Stimulated activated CD4-positive, alpha-beta T cell treated with anti-CD3 and anti-CD28 coated beads, Interleukin-12 subunit alpha, Interleukin-12 subunit beta, amount 100 ng/mL, for 24 hours (primary cell): ENCODE results near the gene WFDC13.
"Not testable (repeated sequence)": the region's sequence is repeated elsewhere in the genome, so short reads cannot be mapped to it uniquely, and the experiment has no call there.

Experiments used
- DNase-seq, 2 experiments: peaks; one replicate each; pipeline ENCODE4 v3.0.0-alpha.2; 2020; ENCODE audit warnings: low read depth in 2 of 2

The WFDC13 gene

GRCh38 chr20:45701873-45702272 is at the start of gene WFDC13:
TSS of gene WFDC13 (plus strand) at chr20:45702038. CDS start at chr20:45702124, 86 bp downstream.
- DNase-seq = no peak

GRCh38 chr20:45657038-45657437 is 44.8 kb upstream of the WFDC13 start:
- DNase-seq = not testable (repeated sequence)

- no peak for DNase-seq
Observed at GRCh38 chr20:45670139-45670538, 31.7 kb upstream of the WFDC13 start, which contains the start of gene WFDC11. TSS of gene WFDC11 (minus strand) at chr20:45670239. CDS start at chr20:45650600, 19,639 bp downstream.

- DNase-seq = no peak
Observed at GRCh38 chr20:45672765-45673164, 29.1 kb upstream of the WFDC13 start.

- no peak for DNase-seq
Observed at GRCh38 chr20:45679650-45680049, 22.2 kb upstream of the WFDC13 start.

- DNase-seq = no peak
Observed at GRCh38 chr20:45685896-45686295, 15.9 kb upstream of the WFDC13 start.

GRCh38 chr20:45693346-45693745 is 8.5 kb upstream of the WFDC13 start:
- DNase-seq = not testable (repeated sequence)

- DNase-seq = no peak
Observed at GRCh38 chr20:45695496-45695895, 6.3 kb upstream of the WFDC13 start.

GRCh38 chr20:45701104-45701503 is 734 bp upstream of the WFDC13 start:
- DNase-seq = no peak

GRCh38 chr20:45704969-45705637 is 3.3 kb downstream of the WFDC13 start, which contains the start of gene WFDC10B:
TSS of gene WFDC10B (minus strand) at chr20:45705019. CDS start at chr20:45685992, 19,027 bp downstream.
- DNase-seq = no peak

GRCh38 chr20:45716141-45716688 is 14.4 kb downstream of the WFDC13 start:
- DNase-seq = not testable (repeated sequence)

GRCh38 chr20:45722047-45722446 is 20.2 kb downstream of the WFDC13 start, which contains the start of gene SPINT4:
TSS of gene SPINT4 (plus strand) at chr20:45722347. CDS start at chr20:45722368, 21 bp downstream.
- no peak for DNase-seq

GRCh38 chr20:45725134-45725533 is 23.3 kb downstream of the WFDC13 start:
- DNase-seq = no peak

- DNase-seq = no peak
Observed at GRCh38 chr20:45727044-45727443, 25.2 kb downstream of the WFDC13 start.

GRCh38 chr20:45732199-45732598 is 30.4 kb downstream of the WFDC13 start:
- DNase-seq = no peak

- DNase-seq = no peak
Observed at GRCh38 chr20:45735552-45735951, 33.7 kb downstream of the WFDC13 start.

GRCh38 chr20:45735988-45736387 is 34.1 kb downstream of the WFDC13 start:
- DNase-seq = no peak

- no peak for DNase-seq
Observed at GRCh38 chr20:45742596-45742995, 40.8 kb downstream of the WFDC13 start.

- no peak for DNase-seq
Observed at GRCh38 chr20:45745015-45745414, 43.2 kb downstream of the WFDC13 start.

GRCh38 chr20:45751721-45752120 is 49.9 kb downstream of the WFDC13 start:
- no peak for DNase-seq

- DNase-seq = peak in 1 of 2 experiments; percentile 8
Observed at GRCh38 chr20:45752746-45753145, 50.9 kb downstream of the WFDC13 start.

GRCh38 chr20:45758096-45758495 is 56.3 kb downstream of the WFDC13 start:
- no peak for DNase-seq
